Breast epithelium (tissue), 3 donors: ENCODE measurements around the gene KLK2.

Experiments used
- POLR2A ChIP-seq: fragments of 450-650 bp; IDR thresholded peaks from one replicate; pipeline ENCODE4 v1.6.1; 2016; ENCODE audit warnings: antibody characterized with exemption, mild to moderate bottlenecking, moderate library complexity
- POLR2AphosphoS5 ChIP-seq, 3 donors: sonication (generic); formaldehyde crosslinking; IDR thresholded peaks; one replicate each; pipeline ENCODE4 v1.6.1; 2017; ENCODE audit warnings: antibody characterized with exemption in 3 of 3
- TF ChIP-seq, protein P1 (sequence below), 3 donors: fragments of 450-650 bp; IDR thresholded peaks; one replicate each; pipeline ENCODE4 v1.5.1; 2016 to 2017; ENCODE audit warnings: antibody characterized with exemption in 3 of 3, mild to moderate bottlenecking in 3 of 3, moderate library complexity in 3 of 3

DNA sequence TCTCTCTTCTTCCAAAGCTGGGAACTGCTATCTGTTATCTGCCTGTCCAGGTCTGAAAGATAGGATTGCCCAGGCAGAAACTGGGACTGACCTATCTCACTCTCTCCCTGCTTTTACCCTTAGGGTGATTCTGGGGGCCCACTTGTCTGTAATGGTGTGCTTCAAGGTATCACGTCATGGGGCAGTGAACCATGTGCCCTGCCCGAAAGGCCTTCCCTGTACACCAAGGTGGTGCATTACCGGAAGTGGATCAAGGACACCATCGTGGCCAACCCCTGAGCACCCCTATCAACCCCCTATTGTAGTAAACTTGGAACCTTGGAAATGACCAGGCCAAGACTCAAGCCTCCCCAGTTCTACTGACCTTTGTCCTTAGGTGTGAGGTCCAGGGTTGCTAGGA is 13.4 kb upstream of the KLK2 start:
- TF ChIP-seq, protein P1, sequence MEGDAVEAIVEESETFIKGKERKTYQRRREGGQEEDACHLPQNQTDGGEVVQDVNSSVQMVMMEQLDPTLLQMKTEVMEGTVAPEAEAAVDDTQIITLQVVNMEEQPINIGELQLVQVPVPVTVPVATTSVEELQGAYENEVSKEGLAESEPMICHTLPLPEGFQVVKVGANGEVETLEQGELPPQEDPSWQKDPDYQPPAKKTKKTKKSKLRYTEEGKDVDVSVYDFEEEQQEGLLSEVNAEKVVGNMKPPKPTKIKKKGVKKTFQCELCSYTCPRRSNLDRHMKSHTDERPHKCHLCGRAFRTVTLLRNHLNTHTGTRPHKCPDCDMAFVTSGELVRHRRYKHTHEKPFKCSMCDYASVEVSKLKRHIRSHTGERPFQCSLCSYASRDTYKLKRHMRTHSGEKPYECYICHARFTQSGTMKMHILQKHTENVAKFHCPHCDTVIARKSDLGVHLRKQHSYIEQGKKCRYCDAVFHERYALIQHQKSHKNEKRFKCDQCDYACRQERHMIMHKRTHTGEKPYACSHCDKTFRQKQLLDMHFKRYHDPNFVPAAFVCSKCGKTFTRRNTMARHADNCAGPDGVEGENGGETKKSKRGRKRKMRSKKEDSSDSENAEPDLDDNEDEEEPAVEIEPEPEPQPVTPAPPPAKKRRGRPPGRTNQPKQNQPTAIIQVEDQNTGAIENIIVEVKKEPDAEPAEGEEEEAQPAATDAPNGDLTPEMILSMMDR (IDR thresholded peaks at IDR 0.05), result no peak
- no peak for TF ChIP-seq POLR2AphosphoS5 (IDR thresholded peaks at IDR 0.05)
- TF ChIP-seq POLR2A, result no peak
